Right lobe of liver (tissue), 6 donors: ENCODE measurements around the gene C16orf86. TPM values are rescaled to one million over a fixed set of nuclear protein-coding genes. Genes with fewer than 3 reads are reported as not detected.

Source experiments
- ATAC-seq, 4 donors: fragments of 200-7000 bp; cut with Tn5 transposase; one replicate each; pipeline ENCODE4 v1.9.1; 2020; ENCODE audit warnings: mild to moderate bottlenecking in 4 of 4, moderate library complexity in 4 of 4
- DNase-seq, 3 donors: peaks; one replicate each; pipeline ENCODE4 v3.0.0-alpha.2; 2020
- H3K27ac ChIP-seq, 3 donors: fragments of 200-600 bp; one replicate each; pipeline ENCODE4 v1.8.0; 2022
- H3K27me3 ChIP-seq, 2 donors: fragments of 200-600 bp; one replicate each; pipeline ENCODE4 v1.8.0; 2022
- H3K36me3 ChIP-seq, 4 donors: fragments of 200-600 bp; sonication (generic) in 1 of 4; one replicate each; pipeline versions ENCODE4 v1.5.1 to v1.8.0; 2017 to 2022; ENCODE audit warnings: control low read depth in 1 of 4
- H3K4me1 ChIP-seq, 4 donors: fragments of 200-600 bp; sonication (generic) in 1 of 4; one replicate each; pipeline versions ENCODE4 v1.5.1 to v1.8.0; 2017 to 2022; ENCODE audit warnings: control low read depth in 1 of 4
- H3K4me3 ChIP-seq, 3 donors: fragments of 200-600 bp; one replicate each; pipeline ENCODE4 v1.8.0; 2022
- H3K9me3 ChIP-seq, 4 donors: fragments of 200-600 bp; sonication (generic) in 1 of 4; one replicate each; pipeline versions ENCODE4 v1.5.1 to v1.8.0; 2017 to 2022; ENCODE audit warnings: control low read depth in 1 of 4
- POLR2A ChIP-seq: fragments of 450-650 bp; IDR thresholded peaks from one replicate; pipeline ENCODE4 v1.6.1; 2017; ENCODE audit warnings: antibody characterized with exemption, mild to moderate bottlenecking
- WGBS: methylation state at CpG from one replicate; pipeline ENCODE4 v1.1.6; 2018; ENCODE audit warnings: low coverage, low lambda C conversion rate; ENCODE audit not compliant: insufficient coverage; ENCODE audit errors: missing lambda C conversion rate; 5-methylcytosine and 5-hydroxymethylcytosine counted together
- intact Hi-C, 2 donors: fragments of 100-400 bp; cut with DNase I; formaldehyde crosslinking; loops; one replicate each; pipeline versions ENCODE4 v1.11.2 to v1.14.1; 2022
- total RNA-seq, 6 experiments: library from RNA; depleted of rRNA in 2 of 6; stranded (reverse); fragments of >200 nt in 2 of 6; fragmentation: NEBNext Ultra II Directional in 3 of 6; extraction: Animal tissue kit (Norgen Biotek cat#: 25700) in 3 of 6; gene quantifications; one replicate each; pipeline versions ENCODE4 v1.1.0 to v1.2.4, GENCODE V29; 2016 to 2023
- TF ChIP-seq, protein P1 (sequence below), 4 donors: fragments of 200-600 bp in 3 of 4; fragments of 450-650 bp in 1 of 4; IDR thresholded peaks; one replicate each; pipeline versions ENCODE4 v1.5.1 to v1.8.0; 2016 to 2022; ENCODE audit warnings: antibody characterized with exemption in 4 of 4, mild to moderate bottlenecking in 2 of 4
- donor health status: DM: no; HTN: yes; CAD: no.
- donor health status: DM: no; HTN: no; CAD: no.
- donor health status: DM: no; HTN: no; CAD: no.
- donor health status: DM: no; HTN: yes; CAD: no.
- donor health status: DM: no; HTN: yes; CAD: no.

The C16orf86 gene
- total RNA-seq, 6 experiments from 2014 or later = 1.4 to 4.3 (median 2.5) TPM

DNA sequence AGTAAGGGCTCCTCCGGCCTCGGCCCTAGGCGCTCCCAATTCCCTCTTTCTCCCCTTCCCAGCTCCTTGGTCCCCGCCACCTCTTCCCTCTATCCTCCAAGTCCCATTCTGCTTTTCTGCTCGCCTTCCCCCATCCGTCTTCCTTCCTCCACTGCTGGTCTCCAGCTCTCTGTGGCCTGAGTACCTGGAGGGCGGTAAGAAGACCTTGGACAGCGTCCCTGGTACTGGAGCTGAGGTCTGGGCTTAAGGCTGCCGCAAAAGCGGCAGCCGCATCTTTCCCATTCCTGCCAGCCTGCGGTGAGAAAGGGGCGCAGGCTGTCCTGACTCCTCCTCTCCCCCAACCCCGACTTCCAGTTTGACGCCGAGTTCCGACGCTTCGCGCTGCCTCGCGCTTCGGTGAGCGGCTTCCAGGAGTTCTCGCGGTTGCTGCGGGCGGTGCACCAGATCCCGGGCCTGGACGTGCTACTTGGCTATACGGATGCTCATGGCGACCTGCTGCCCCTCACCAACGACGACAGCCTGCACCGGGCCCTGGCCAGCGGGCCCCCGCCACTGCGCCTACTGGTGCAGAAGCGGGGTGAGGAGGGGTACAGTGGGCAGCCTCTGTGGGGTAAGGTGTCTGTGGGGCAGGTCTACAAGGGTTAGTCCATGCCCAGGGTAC, 5.4 kb upstream of the C16orf86 start:
- DNase-seq (no peak), ATAC-seq (no peak)
- Histone ChIP-seq H3K4me1 (peaks cover 0 to 19% (median 4%) of the 10 kb centered on the region in 4 donors), H3K36me3 (no peaks in the 10 kb centered on the region), H3K4me3 (peak overlapping the region; percentile 77 to 95 (median 77)), H3K27me3 (no peaks in the 10 kb centered on the region), H3K27ac (peak overlapping the region in 1 of 3 donors; percentile 50), H3K9me3 (no peaks in the 10 kb centered on the region)
- WGBS = 34% methylated on average over 29 of the region's 39 CpGs
- TF ChIP-seq POLR2A = no peak
- TF ChIP-seq, protein P1, sequence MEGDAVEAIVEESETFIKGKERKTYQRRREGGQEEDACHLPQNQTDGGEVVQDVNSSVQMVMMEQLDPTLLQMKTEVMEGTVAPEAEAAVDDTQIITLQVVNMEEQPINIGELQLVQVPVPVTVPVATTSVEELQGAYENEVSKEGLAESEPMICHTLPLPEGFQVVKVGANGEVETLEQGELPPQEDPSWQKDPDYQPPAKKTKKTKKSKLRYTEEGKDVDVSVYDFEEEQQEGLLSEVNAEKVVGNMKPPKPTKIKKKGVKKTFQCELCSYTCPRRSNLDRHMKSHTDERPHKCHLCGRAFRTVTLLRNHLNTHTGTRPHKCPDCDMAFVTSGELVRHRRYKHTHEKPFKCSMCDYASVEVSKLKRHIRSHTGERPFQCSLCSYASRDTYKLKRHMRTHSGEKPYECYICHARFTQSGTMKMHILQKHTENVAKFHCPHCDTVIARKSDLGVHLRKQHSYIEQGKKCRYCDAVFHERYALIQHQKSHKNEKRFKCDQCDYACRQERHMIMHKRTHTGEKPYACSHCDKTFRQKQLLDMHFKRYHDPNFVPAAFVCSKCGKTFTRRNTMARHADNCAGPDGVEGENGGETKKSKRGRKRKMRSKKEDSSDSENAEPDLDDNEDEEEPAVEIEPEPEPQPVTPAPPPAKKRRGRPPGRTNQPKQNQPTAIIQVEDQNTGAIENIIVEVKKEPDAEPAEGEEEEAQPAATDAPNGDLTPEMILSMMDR (IDR thresholded peaks at IDR 0.05) = no peak
- intact Hi-C loops = no loop called here

DNA sequence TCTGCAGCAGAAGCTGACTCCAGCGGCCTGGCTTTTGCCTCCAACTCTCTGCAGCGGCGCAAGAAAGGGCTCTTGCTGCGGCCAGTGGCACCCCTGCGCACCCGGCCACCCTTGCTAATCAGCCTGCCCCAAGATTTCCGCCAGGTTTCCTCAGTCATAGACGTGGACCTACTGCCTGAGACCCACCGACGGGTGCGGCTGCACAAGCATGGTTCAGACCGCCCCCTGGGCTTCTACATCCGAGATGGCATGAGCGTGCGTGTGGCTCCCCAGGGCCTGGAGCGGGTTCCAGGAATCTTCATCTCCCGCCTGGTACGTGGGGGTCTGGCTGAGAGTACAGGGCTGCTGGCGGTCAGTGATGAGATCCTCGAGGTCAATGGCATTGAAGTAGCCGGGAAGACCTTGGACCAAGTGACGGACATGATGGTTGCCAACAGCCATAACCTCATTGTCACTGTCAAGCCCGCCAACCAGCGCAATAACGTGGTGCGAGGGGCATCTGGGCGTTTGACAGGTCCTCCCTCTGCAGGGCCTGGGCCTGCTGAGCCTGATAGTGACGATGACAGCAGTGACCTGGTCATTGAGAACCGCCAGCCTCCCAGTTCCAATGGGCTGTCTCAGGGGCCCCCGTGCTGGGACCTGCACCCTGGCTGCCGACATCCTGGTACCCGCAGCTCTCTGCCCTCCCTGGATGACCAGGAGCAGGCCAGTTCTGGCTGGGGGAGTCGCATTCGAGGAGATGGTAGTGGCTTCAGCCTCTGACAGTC, 4.5 kb upstream of the C16orf86 start:
- TF ChIP-seq POLR2A = no peak
- TF ChIP-seq, protein P1 (IDR thresholded peaks at IDR 0.05) = no peak
- ATAC-seq (no peak), DNase-seq (no peak)
- Histone ChIP-seq H3K9me3 (no peaks in the 10 kb centered on the region), H3K27ac (no peak overlapping the region), H3K4me1 (peaks cover 0 to 20% (median 6%) of the 10 kb centered on the region in 4 donors), H3K27me3 (no peaks in the 10 kb centered on the region), H3K4me3 (no peak overlapping the region), H3K36me3 (no peaks in the 10 kb centered on the region)
- intact Hi-C loops = no loop called here
- 92% methylated on average over 7 of the region's 34 CpGs for WGBS

DNA sequence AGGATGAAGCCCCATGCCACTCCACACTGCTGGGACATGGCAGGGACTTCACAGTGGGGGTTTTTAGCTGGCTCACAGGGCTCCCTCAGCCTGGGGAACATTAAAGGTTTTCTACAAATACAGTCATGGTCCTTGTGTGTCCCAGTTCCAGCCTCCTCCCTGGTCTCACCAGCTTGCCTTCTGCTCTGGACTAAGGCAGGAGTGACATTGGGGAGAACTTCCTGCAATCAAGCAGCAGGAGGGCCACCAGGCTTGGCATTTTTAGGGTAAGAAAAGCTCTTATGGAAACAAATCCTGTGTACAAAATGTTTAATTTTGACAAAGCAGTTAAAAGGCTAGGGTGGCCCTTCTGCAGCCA, 4.0 kb upstream of the C16orf86 start:
- no peak for ATAC-seq
- Histone ChIP-seq H3K4me3 (no peak overlapping the region), H3K9me3 (no peaks in the 10 kb centered on the region), H3K27me3 (no peaks in the 10 kb centered on the region), H3K4me1 (peaks cover 0 to 25% (median 10%) of the 10 kb centered on the region in 4 donors), H3K36me3 (no peaks in the 10 kb centered on the region), H3K27ac (no peak overlapping the region)
- intact Hi-C loops = no loop called here
- no peak for DNase-seq
- no peak for TF ChIP-seq POLR2A
- TF ChIP-seq, protein P1 (IDR thresholded peaks at IDR 0.05) = no peak

DNA sequence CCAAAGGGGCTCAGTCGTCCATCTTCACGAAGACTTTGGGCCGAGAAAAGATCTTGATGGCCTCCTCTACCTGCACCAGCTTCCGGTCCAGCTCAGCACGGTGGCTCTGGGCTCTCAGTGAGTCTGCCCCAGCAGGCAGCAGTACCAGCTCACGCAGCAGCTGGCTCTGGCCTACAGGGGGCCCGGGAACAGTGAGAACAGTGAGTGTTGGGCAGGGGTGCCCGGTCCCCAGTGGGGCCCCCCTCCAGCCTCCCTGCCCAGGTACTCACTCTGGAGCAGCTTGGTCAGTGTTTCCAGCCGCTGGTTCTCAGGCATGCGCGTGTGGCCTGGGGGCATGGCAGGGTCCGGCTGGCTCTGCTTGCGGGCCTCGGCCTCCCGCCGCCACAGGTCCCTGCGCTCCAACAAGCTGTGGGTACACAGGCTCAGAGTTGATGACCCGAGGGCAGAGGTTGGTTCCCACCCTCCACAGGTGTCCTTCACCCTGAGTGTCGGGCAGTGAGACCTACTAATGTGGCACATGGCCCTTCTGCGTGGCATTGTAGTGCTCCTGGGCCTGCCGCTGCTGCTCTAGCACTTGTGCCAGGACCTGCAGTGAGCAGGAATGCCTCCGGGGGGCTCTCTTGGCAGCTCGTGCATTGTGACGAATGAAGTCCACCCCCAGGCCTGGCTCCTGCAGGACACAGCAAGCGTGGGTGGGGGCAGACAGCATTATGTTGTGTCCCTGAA, 3.3 kb upstream of the C16orf86 start:
- 20% methylated on average over 1 of the region's 25 CpGs for WGBS
- TF ChIP-seq POLR2A = no peak
- TF ChIP-seq, protein P1 (IDR thresholded peaks at IDR 0.05) = peak in 2 of 4 donors; percentile 11 to 28
- Histone ChIP-seq H3K27ac (peak overlapping the region in 1 of 3 donors; percentile 47), H3K36me3 (no peaks in the 10 kb centered on the region), H3K4me3 (no peak overlapping the region), H3K4me1 (peaks cover 0 to 31% (median 14%) of the 10 kb centered on the region in 4 donors), H3K27me3 (no peaks in the 10 kb centered on the region), H3K9me3 (no peaks in the 10 kb centered on the region)
- peak in 1 of 4 donors; percentile 0 for ATAC-seq
- DNase-seq = peak in 2 of 3 donors; percentile 77 to 82
- intact Hi-C loops = no loop called here
